Left renal cortex interstitium (tissue), 4 donors: ENCODE measurements around the gene MFAP5. TPM values are rescaled to one million over a fixed set of nuclear protein-coding genes. Genes with fewer than 3 reads are reported as not detected.

Experiments used
- DNase-seq, 4 donors: peaks; one replicate each; pipeline ENCODE4 v3.0.0-alpha.2; 2013; ENCODE audit warnings: low read depth in 4 of 4, low spot score in 2 of 4, missing footprints in 1 of 4
- polyA plus RNA-seq, 4 donors: library from polyadenylated mRNA; unstranded; fragments of 120-200 nt; gene quantifications; one replicate each; pipeline ENCODE4 v1.2.1, GENCODE V29; 2013; ENCODE audit not compliant: insufficient read length in 4 of 4

MFAP5 gene
- 1 to 10 TPM in 3 of 4 donors, under 1 TPM in 1; 0.38 to 3.5 (median 1.4) TPM for polyA plus RNA-seq

- DNase-seq, result no peak
Observed at GRCh38 chr12:8662593-8662992, at the start of gene MFAP5. Gene MFAP5 (minus strand): TSS chr12:8662826. CDS start chr12:8662104, 722 bp downstream.

GRCh38 chr12:8709124-8709830 is 46.7 kb upstream of the MFAP5 start:
- no peak for DNase-seq

GRCh38 chr12:8702159-8702558 is 39.5 kb upstream of the MFAP5 start:
- no peak for DNase-seq

- DNase-seq, result no peak
Observed at GRCh38 chr12:8701046-8701660, 38.5 kb upstream of the MFAP5 start.

GRCh38 chr12:8699714-8700113 is 37.1 kb upstream of the MFAP5 start:
- DNase-seq, result no peak

- no peak for DNase-seq
Observed at GRCh38 chr12:8698879-8699278, 36.3 kb upstream of the MFAP5 start.

- DNase-seq, result peak in 1 of 4 donors; percentile 31
Observed at GRCh38 chr12:8698132-8698851, 35.7 kb upstream of the MFAP5 start.

- DNase-seq, result peak in 2 of 4 donors; percentile 79
Observed at GRCh38 chr12:8697476-8698131, 35.0 kb upstream of the MFAP5 start, which contains the start of gene RIMKLB. Gene RIMKLB (plus strand): TSS chr12:8697991. CDS start chr12:8713867, 15,876 bp downstream.

- peak in 1 of 4 donors; percentile 44 for DNase-seq
Observed at GRCh38 chr12:8697120-8697475, 34.5 kb upstream of the MFAP5 start.

- DNase-seq, result no peak
Observed at GRCh38 chr12:8696442-8697090, 33.9 kb upstream of the MFAP5 start.

- no peak for DNase-seq
Observed at GRCh38 chr12:8695116-8695515, 32.5 kb upstream of the MFAP5 start.

- peak in 2 of 4 donors; percentile 78 to 83 for DNase-seq
Observed at GRCh38 chr12:8692573-8692972, 29.9 kb upstream of the MFAP5 start.

- DNase-seq, result no peak
Observed at GRCh38 chr12:8689681-8690080, 27.1 kb upstream of the MFAP5 start.

- DNase-seq, result peak in 2 of 4 donors; percentile 60 to 74
Observed at GRCh38 chr12:8687846-8688601, 25.4 kb upstream of the MFAP5 start.

GRCh38 chr12:8685051-8685450 is 22.4 kb upstream of the MFAP5 start:
- DNase-seq, result no peak

GRCh38 chr12:8681129-8681884 is 18.7 kb upstream of the MFAP5 start:
- no peak for DNase-seq

- no peak for DNase-seq
Observed at GRCh38 chr12:8680533-8680932, 17.9 kb upstream of the MFAP5 start.

GRCh38 chr12:8678661-8679111 is 16.1 kb upstream of the MFAP5 start:
- DNase-seq, result no peak

- no peak for DNase-seq
Observed at GRCh38 chr12:8677362-8677761, 14.7 kb upstream of the MFAP5 start.
